Right atrium auricular region (tissue), 2 donors: ENCODE data around the gene PDE4D. TPM values are rescaled to one million over a fixed set of nuclear protein-coding genes. Genes with fewer than 3 reads are reported as not detected.
"Not testable (repeated sequence)": the region's sequence is repeated elsewhere in the genome, so short reads cannot be mapped to it uniquely, and the experiment has no call there.

Experiments
- DNase-seq: peaks from one replicate; pipeline ENCODE4 v3.0.0-alpha.2; 2019; ENCODE audit warnings: low spot score
- H3K27ac ChIP-seq, 2 donors: fragments of 200-600 bp; sonication (generic); 1 replicate in 1 of 2; 2 replicates in 1 of 2; pipeline ENCODE4 v1.5.1; 2016 to 2019
- H3K27me3 ChIP-seq, 2 donors: fragments of 200-600 bp; sonication (generic); one replicate each; pipeline versions ENCODE4 v1.5.1 to v1.6.0; 2017 to 2019
- H3K36me3 ChIP-seq: fragments of 200-600 bp; sonication (generic); one replicate; pipeline ENCODE4 v1.5.1; 2016
- H3K4me1 ChIP-seq, 2 donors: fragments of 200-600 bp; sonication (generic); one replicate each; pipeline versions ENCODE4 v1.5.1 to v1.6.0; 2017 to 2019
- H3K4me3 ChIP-seq, 2 donors: fragments of 200-600 bp; sonication (generic); 1 replicate in 1 of 2; 2 replicates in 1 of 2; pipeline ENCODE4 v1.5.1; 2017 to 2019; ENCODE audit warnings: mild to moderate bottlenecking in 1 of 2, moderate library complexity in 1 of 2
- H3K9me3 ChIP-seq, 2 donors: fragments of 200-600 bp; sonication (generic); one replicate each; pipeline ENCODE4 v1.5.1; 2019
- CTCF ChIP-seq, 2 donors: fragments of 200-600 bp; sonication (generic); IDR thresholded peaks; one replicate each; pipeline ENCODE4 v1.5.1; 2019; ENCODE audit warnings: antibody characterized with exemption in 2 of 2
- total RNA-seq, 2 donors: library from RNA; depleted of rRNA; stranded (reverse); fragments of >200 nt; gene quantifications; one replicate each; pipeline ENCODE4 v1.1.0, GENCODE V29; 2016

Gene PDE4D
- total RNA-seq, 2 donors from 2014 or later: 43.3 to 44.0 TPM

GRCh38 chr5:59467969-59468368 lies 425.6 kb downstream of the PDE4D start:
- Histone ChIP-seq H3K4me1 (no peaks in the 10 kb centered on the region), H3K36me3 (no peaks in the 10 kb centered on the region), H3K4me3 (no peak overlapping the region), H3K9me3 (no peaks in the 10 kb centered on the region), H3K27me3 (no peaks in the 10 kb centered on the region), H3K27ac (no peak overlapping the region)
- no peak for DNase-seq
- no peak for TF ChIP-seq CTCF (IDR thresholded peaks at IDR 0.05)

GRCh38 chr5:59466271-59466670 lies 427.3 kb downstream of the PDE4D start:
- Histone ChIP-seq H3K27me3 (no peaks in the 10 kb centered on the region), H3K27ac (no peak overlapping the region), H3K4me3 (no peak overlapping the region), H3K9me3 (no peaks in the 10 kb centered on the region), H3K4me1 (no peaks in the 10 kb centered on the region), H3K36me3 (no peaks in the 10 kb centered on the region)
- TF ChIP-seq CTCF (IDR thresholded peaks at IDR 0.05): no peak
- DNase-seq: no peak

- no peaks in the 10 kb centered on the region for H3K36me3 ChIP-seq
- no peaks in the 10 kb centered on the region for H3K4me1 ChIP-seq
- no peaks in the 10 kb centered on the region for H3K27me3 ChIP-seq
- no peaks in the 10 kb centered on the region for H3K9me3 ChIP-seq
- no peak overlapping the region for H3K27ac ChIP-seq
- no peak overlapping the region for H3K4me3 ChIP-seq
- no peak for DNase-seq
- no peak for TF ChIP-seq CTCF (IDR thresholded peaks at IDR 0.05)
Measured at GRCh38 chr5:59464969-59465368, 428.6 kb downstream of the PDE4D start.

GRCh38 chr5:59463618-59464166 lies 429.8 kb downstream of the PDE4D start:
- not testable (repeated sequence) for DNase-seq, H3K27ac ChIP-seq, H3K4me3 ChIP-seq, H3K36me3 ChIP-seq, H3K9me3 ChIP-seq, H3K4me1 ChIP-seq, H3K27me3 ChIP-seq

- no peak for TF ChIP-seq CTCF (IDR thresholded peaks at IDR 0.05)
- DNase-seq: no peak
- H3K27me3 ChIP-seq: no peaks in the 10 kb centered on the region
- H3K27ac ChIP-seq: no peak overlapping the region
- no peak overlapping the region for H3K4me3 ChIP-seq
- no peaks in the 10 kb centered on the region for H3K9me3 ChIP-seq
- no peaks in the 10 kb centered on the region for H3K4me1 ChIP-seq
- H3K36me3 ChIP-seq: no peaks in the 10 kb centered on the region
Measured at GRCh38 chr5:59462956-59463355, 430.6 kb downstream of the PDE4D start.

- DNase-seq: no peak
- Histone ChIP-seq H3K27ac (no peak overlapping the region), H3K27me3 (no peaks in the 10 kb centered on the region), H3K9me3 (no peaks in the 10 kb centered on the region), H3K4me1 (no peaks in the 10 kb centered on the region), H3K36me3 (no peaks in the 10 kb centered on the region), H3K4me3 (no peak overlapping the region)
- no peak for TF ChIP-seq CTCF (IDR thresholded peaks at IDR 0.05)
Measured at GRCh38 chr5:59460368-59461153, 433.0 kb downstream of the PDE4D start.
